Glutamatergic neuron (in vitro differentiated cells): ENCODE results near the gene STXBP5. TPM values are rescaled to one million over a fixed set of nuclear protein-coding genes. Genes with fewer than 3 reads are reported as not detected.

Experiments used
- DNase-seq: peaks from one replicate; pipeline ENCODE4 v3.0.0; 2022
- H3K27ac Mint-ChIP-seq: one replicate; pipeline ENCODE4 v1.8.0; 2020; ENCODE audit warnings: mild to moderate bottlenecking, mixed read lengths, inconsistent platforms; ENCODE audit not compliant: unreplicated experiment
- H3K27me3 Mint-ChIP-seq: one replicate; pipeline ENCODE4 v1.8.0; 2020; ENCODE audit warnings: mild to moderate bottlenecking, moderate library complexity, mixed read lengths, inconsistent platforms; ENCODE audit not compliant: unreplicated experiment
- H3K36me3 Mint-ChIP-seq: one replicate; pipeline ENCODE4 v1.8.0; 2020; ENCODE audit warnings: mild to moderate bottlenecking, mixed read lengths, inconsistent platforms; ENCODE audit not compliant: unreplicated experiment
- H3K4me1 Mint-ChIP-seq: one replicate; pipeline ENCODE4 v1.8.0; 2020; ENCODE audit warnings: mild to moderate bottlenecking, low read depth, mixed read lengths, inconsistent platforms; ENCODE audit not compliant: unreplicated experiment
- H3K4me3 Mint-ChIP-seq: one replicate; pipeline ENCODE4 v1.8.0; 2020; ENCODE audit warnings: mild to moderate bottlenecking, mixed read lengths, inconsistent platforms; ENCODE audit not compliant: unreplicated experiment
- H3K9me3 Mint-ChIP-seq: one replicate; pipeline ENCODE4 v1.8.0; 2020; ENCODE audit warnings: mild to moderate bottlenecking, moderate library complexity, mixed read lengths, inconsistent platforms; ENCODE audit not compliant: unreplicated experiment
- CTCF ChIP-seq: fragments of 200-600 bp; sonication (generic); IDR thresholded peaks from one replicate; pipeline ENCODE4 v1.5.0; 2021; ENCODE audit not compliant: partially characterized antibody, unreplicated experiment
- total RNA-seq: library from RNA; stranded (reverse); fragmentation: NEBNext Ultra II Directional; extraction: Animal tissue kit (Norgen Biotek cat#: 25700); gene quantifications from one replicate; pipeline ENCODE4 v1.2.1, GENCODE V29; 2021; ENCODE audit not compliant: unreplicated experiment

Gene STXBP5
- total RNA-seq, 1 donor from 2014 or later: 14.6 TPM

- Mint-ChIP-seq H3K27me3 (no peaks in the 10 kb centered on the region), H3K4me1 (no peaks in the 10 kb centered on the region), H3K36me3 (peaks cover 34% of the 10 kb centered on the region), H3K9me3 (no peaks in the 10 kb centered on the region), H3K4me3 (no peak overlapping the region), H3K27ac (no peak overlapping the region)
- no peak for DNase-seq
- no peak for TF ChIP-seq CTCF
Observed at GRCh38 chr6:147297663-147298316, 93.6 kb downstream of the STXBP5 start.

DNA sequence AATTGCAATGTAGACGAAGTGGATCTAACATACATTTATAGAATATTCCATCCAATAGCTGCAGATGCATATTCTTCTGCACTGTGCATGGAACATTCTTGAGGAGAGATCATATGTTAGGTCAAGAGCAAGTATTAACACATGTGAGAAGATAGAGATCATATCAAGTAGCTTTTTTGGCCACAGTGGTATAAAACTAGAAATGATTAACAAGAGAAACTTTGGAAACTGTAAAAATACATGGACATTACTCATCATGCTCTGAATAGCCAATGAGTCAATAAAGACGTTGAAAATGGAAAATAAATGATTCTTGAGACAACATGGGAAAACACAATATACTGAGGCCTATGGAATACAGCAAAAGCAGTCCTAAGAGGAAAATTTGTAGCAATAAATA, 94.2 kb downstream of the STXBP5 start:
- Mint-ChIP-seq H3K27ac (no peak overlapping the region), H3K36me3 (peaks cover 38% of the 10 kb centered on the region), H3K9me3 (no peaks in the 10 kb centered on the region), H3K4me1 (no peaks in the 10 kb centered on the region), H3K4me3 (no peak overlapping the region), H3K27me3 (no peaks in the 10 kb centered on the region)
- no peak for TF ChIP-seq CTCF
- no peak for DNase-seq

DNA sequence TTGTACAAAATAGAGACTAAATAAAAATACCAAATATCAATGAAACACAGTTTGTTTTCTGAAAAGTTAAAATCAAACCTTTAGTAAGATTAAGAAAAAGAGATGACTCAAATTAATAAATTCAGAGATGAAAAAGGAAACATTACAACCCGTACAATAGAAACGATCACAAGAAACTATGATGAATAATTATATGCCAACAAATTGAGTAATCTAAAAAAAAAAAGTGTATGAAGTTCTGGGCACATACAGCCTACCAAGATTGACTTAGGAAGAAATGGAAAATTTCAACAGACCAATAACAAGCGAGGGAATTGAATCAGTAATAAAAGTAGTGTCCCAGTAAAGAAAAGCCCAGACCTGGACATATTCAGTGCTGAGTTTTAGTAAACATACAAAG, 94.8 kb downstream of the STXBP5 start:
- H3K4me1 Mint-ChIP-seq: no peaks in the 10 kb centered on the region
- peaks cover 43% of the 10 kb centered on the region for H3K36me3 Mint-ChIP-seq
- TF ChIP-seq CTCF: no peak
- no peaks in the 10 kb centered on the region for H3K27me3 Mint-ChIP-seq
- H3K27ac Mint-ChIP-seq: no peak overlapping the region
- no peak overlapping the region for H3K4me3 Mint-ChIP-seq
- DNase-seq: no peak
- no peaks in the 10 kb centered on the region for H3K9me3 Mint-ChIP-seq

DNA sequence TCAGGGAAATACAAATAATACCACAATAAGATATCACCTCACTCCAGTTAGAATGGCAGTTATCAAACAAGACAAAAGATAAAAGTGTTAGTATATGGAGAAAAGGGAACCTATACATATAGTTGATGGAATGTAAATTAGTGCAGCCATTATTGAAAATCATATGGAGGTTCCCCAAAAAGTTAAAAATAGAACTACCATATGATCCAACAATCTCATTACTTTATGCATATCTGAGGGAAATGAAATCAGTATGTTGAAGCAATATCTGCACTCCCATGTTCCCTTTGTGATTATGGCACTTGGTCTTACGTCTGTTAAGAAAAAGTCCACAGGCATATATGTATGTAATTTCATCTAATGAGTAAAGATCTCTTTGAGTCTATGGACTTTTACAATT, 96.9 kb downstream of the STXBP5 start:
- Mint-ChIP-seq H3K9me3 (peaks cover 1% of the 10 kb centered on the region), H3K4me3 (no peak overlapping the region), H3K36me3 (peaks cover 39% of the 10 kb centered on the region), H3K27me3 (no peaks in the 10 kb centered on the region), H3K4me1 (no peaks in the 10 kb centered on the region), H3K27ac (no peak overlapping the region)
- TF ChIP-seq CTCF: no peak
- no peak for DNase-seq

DNA sequence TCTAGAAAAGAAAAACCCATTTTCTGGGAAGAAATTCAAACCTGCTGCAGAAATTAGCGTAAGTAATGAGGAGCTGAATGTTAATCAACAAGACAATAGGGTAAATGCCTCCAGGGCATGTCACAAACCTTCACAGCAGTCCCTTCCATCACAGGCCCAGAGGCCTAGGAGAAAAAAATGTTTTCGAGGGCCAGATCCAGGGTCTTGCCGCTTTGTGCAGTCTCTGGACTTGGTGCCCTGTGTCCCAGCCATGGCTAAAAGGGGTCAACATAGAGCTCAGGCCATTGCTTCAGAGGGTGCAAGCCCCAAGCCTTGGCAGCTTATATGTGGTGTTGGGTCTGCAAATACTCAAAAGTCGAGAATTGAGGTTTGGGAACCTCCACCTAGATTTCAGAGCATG, 99.8 kb downstream of the STXBP5 start:
- peaks cover 15% of the 10 kb centered on the region for H3K36me3 Mint-ChIP-seq
- no peak overlapping the region for H3K27ac Mint-ChIP-seq
- no peaks in the 10 kb centered on the region for H3K4me1 Mint-ChIP-seq
- H3K9me3 Mint-ChIP-seq: peaks cover 1% of the 10 kb centered on the region
- no peak for TF ChIP-seq CTCF
- H3K27me3 Mint-ChIP-seq: no peaks in the 10 kb centered on the region
- no peak overlapping the region for H3K4me3 Mint-ChIP-seq
- DNase-seq: no peak
